ENCODE results near the gene CCDC146.
"Not testable (repeated sequence)": the region's sequence is repeated elsewhere in the genome, so short reads cannot be mapped to it uniquely, and the experiment has no call there.

Gene CCDC146

DNA sequence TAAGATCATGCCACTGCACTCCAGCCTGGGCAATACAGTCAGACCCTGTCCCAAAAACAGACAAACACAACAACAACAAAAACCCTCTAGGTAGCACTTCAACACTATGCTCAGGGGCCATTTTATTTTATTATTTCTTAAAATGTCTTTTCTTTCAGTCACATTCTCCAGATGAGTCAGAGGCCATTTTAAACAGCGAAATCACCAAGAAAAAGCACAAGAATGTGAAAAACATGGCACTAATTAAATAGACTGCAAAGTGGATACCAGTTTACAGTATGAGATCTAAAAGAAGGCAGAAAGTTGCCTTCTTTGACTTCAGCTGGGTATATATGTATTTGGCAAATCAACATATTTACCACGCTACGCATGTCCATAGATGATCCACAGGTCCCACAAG is 83.3 kb downstream of the CCDC146 start:
- DNase-seq, result no peak

- no peak for DNase-seq
These were observed 86.0 kb downstream of the CCDC146 start for GRCh38 chr7:77208416-77208815.

GRCh38 chr7:77209479-77210139 is 87.2 kb downstream of the CCDC146 start:
- no peak for DNase-seq

GRCh38 chr7:77216181-77216845 is 93.9 kb downstream of the CCDC146 start:
- no peak for DNase-seq

DNA sequence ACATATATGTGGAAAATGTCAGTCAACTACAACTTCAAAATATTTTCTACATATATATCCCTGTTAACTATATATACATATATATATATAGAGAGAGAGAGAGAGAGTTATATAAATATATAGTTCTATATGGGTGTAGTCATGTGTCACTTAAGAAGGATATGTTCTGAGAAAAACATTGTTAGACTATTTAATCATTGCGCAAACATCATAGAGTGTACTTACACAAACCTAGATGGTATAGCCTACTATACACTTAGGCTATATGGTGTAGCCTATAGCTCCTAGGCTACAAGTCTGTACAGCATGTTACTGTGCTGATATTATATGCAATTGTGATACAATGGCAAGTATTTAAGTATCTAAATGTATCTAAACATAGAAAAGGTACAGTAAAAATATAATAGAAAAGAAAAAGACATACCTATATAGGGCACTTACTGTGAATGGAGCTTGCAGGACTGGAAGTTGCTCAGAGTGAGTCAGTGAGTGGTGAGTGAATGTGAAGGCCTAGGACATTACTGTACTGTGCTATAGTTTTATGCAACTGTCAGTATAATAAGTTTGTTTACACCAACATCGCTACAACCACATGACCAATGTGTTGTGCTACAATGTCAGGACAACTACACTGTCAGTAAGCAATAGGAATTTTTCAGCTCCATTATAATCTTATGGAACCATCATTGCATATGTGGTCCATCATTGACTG is 95.2 kb downstream of the CCDC146 start:
- DNase-seq, result no peak

GRCh38 chr7:77219701-77220331 is 97.4 kb downstream of the CCDC146 start:
- DNase-seq, result not testable (repeated sequence)

GRCh38 chr7:77222065-77222464 is 99.7 kb downstream of the CCDC146 start:
- DNase-seq, result no peak

DNA sequence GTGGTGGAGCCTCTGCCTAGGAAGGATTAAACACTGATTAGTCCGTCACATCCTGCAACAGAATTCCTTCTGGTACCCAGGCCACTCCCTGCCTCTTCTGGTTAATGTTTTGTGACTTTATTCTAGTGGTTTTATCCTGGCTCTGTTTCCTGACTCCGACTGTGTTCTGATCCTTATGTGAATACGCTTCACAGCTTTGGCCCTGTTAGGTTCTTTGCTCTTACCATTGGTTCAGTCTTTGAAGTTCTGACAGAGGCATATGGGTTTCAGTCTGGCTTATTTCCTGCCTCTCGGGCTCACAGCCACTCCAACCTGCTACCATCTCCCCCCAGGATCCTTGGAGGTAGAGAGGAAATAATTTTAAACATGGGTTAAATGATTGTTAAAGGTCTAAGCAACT is 100.4 kb downstream of the CCDC146 start:
- no peak for DNase-seq

- DNase-seq, result no peak
These were observed 100.8 kb downstream of the CCDC146 start for GRCh38 chr7:77223261-77223660.

DNA sequence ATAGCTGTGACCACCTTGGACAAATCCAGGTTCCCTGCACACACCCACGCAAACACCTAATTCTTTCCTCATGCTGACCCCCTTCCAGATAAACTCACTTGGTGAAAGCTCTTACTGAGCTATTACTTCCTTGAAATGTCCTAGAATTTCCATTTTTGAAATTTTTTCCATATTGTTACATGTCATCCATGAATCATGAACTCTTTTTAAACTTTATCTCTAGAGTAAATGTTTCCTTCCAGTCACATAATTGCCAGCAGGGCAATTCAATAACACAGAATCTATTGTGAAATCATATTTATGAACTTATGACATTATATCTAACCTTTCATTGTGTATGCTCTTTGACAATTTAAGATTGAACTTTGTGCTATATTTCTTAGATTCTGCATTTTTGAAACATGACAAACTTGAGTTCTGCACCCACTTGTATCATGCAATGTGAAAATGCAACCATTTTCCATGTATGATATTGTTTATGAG is 104.0 kb downstream of the CCDC146 start:
- DNase-seq, result no peak

DNA sequence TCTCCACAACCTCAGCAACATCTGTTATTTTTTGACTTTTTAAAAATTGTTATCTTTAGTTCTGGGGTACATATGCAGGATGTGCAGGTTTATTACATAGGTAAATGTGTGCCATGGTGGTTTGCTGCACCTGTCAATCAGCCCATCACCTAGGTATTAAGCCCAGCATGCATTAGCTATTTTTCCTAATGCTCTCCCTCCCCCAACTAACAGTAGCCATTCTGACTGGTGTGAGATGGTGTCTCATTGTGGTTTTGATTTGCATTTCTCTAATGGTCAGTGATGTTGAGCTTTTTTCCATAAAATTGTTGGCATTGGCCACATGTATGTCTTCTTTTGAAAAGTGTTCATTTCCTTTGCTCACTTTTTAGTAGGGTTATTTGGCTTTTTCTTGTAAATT is 106.4 kb downstream of the CCDC146 start:
- DNase-seq, result not testable (repeated sequence)

DNA sequence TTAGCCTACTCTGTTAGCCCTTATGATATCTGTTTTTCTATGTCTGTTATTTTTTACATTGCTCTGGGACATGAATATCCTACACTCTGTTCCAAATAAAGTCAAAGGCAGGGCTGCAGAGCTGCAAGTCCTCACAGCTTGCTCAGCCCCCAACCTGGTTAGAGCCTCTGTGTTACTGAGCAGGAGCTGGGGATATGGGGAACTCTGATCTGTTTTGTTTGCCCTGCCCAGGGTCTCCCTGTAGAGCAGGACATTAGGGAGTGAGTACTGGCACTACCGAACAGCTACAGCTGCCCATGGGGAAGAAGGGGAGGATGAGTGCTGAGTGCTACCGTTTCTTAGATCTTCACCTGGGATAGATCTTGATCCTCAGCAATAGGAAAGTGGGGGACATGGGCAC is 110.1 kb downstream of the CCDC146 start:
- no peak for DNase-seq

DNA sequence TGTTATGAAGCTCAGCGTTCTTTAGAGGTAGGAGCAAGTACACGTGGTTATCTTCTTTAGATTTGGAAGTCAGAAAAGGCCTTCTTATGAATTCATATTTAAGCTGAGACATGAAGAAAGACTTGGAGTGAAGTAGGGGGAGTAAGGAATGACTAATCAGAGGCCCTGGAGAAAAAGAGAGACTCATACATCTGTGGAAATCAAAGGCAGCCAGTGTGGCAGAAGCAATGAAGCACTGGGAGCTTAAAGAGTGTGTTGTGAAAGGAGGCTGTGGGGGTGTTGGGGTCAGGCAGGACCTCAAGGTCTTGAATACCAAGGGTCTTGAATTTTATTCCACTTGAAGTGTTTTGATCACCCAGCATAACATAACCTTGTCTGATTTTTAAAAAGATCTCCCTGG is 112.9 kb downstream of the CCDC146 start:
- DNase-seq, result no peak

GRCh38 chr7:77238703-77239136 is 116.3 kb downstream of the CCDC146 start:
- DNase-seq, result no peak

DNA sequence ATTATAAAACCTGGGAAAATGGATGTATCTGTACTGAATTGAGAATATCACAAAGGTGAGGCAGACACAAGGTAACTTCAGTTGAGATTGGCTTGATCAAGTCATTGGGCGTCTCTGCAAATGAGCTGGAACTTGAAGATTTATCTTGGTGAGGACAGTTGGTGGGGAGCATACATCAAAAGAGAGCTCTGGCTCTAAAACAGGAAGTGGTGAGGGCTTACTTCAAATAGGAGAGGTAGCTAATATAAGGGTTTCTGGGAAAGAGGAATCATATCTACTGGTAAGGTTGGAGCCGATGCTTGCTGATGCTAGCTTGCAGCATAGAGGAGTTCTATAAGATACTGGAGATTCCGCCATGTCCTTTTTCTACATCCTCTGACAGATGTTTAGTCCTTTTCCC is 117.1 kb downstream of the CCDC146 start:
- DNase-seq, result no peak

DNA sequence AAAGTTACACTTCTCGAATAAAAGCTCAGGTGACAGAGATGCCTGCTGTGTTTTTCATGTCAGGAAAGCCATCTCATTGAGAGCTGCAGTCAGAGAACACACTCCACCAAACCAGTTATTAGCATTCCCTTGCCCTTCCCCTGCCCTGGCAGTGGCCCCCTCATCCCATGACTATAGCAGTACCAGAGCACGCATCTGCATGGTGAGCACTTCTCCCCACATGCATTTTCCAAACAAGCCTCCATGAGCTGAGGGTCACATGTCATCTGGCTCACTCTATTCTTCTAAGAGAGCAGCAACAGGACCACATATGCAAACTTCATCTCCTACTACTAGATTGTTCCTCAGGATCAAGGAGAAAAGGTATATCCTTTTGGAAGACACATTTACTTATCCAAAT is 119.7 kb downstream of the CCDC146 start:
- DNase-seq, result no peak

- DNase-seq, result no peak
These were observed 120.1 kb downstream of the CCDC146 start for GRCh38 chr7:77242554-77242953.

DNA sequence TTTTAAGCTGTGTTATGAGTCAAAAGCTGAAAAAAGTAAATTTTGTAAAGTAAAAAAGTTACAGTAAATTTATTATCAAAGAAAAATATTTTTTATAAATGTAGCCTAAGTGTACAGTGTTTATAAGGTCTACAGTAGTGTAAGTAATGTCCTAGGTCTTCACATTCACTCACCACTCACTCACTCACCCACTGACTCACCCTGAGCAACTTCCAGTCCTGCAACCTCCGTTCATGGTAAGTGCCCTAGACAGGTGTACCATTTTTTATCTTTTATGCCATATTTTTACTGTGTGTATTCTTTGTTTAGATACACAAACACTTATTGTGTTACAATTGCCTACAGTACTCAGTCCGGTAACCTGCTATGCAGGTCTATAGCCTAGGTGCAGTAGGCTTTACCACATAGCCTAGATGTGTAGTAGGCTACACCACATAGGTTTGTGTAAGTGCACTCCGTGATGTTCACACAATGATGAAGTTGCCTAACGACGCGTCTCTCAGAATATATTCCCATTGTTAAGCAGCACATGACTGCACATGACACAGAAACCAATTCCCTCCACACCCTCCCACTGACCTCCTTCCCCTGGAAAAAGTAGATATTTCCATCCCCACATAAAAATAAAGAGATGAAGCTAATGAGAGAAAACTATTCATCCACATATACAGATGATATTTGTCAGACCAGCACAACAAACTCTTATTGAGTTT is 122.0 kb downstream of the CCDC146 start:
- DNase-seq, result no peak

GRCh38 chr7:77245015-77245755 is 122.8 kb downstream of the CCDC146 start:
- DNase-seq, result no peak

DNA sequence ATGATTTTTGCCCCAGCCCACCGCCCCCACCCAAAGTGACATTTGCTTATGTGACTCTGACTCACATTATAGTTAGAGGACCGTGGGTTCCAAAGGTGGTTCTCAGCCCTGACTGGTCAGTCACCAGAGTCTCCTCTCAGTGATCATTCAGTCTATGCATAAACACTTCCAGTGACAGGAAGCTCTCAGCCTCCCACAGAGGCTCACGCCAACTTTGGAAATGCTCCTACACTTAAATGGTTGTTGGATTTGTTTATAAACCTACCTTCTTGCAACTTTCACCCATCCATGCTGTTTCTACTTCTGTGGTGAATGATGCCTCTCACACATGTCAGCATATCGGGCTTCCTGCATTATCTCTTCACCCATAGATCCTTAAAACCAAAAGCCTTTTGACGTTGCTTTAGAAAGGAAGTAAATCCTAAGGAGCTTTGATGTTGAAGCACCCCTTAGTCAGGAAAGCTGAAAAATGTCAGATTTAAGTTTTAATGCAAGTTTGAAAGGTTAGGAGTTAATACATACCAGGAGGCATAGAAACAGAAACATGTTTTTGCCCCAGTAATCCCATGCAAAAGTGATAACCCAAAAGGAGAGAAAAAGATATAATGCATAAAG is 123.7 kb downstream of the CCDC146 start:
- no peak for DNase-seq

DNA sequence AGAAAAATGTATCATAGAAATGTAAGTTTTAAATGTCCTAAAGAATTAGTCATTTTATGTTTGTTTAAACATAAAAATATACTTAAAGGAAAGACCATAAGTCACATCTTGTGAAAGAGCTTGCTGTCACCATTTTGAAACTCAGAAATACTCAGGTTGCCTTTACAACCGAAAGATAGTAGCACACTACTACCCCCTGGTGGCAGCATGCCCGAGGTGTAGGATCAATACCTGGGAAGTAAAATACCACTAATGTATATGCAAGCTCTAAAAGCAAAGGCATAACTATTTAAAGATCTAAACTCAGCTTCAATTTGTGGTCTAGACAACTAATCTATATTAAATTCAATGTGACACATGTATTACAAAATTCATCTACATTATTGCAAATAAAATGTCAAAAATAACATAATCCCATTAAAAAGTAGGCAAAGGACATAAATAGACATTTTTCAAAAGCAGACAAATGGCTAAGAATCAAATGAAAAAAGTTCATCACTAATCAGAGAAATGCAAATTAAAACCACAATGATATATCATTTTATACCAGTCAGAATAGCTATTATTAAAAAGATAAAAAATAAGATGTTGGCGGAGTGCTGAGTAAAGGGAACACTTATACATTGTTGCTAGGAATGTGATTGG is 124.9 kb downstream of the CCDC146 start:
- peak; percentile 69 for DNase-seq
